ACHN (cell line): Measurements from ENCODE around the gene ACTR10.
"Not testable (repeated sequence)": the region's sequence is repeated elsewhere in the genome, so short reads cannot be mapped to it uniquely, and the experiment has no call there.

Experiments used
- DNase-seq: peaks from one replicate; pipeline ENCODE4 v3.0.0-alpha.2; 2015
- in situ Hi-C: cut with HindIII; loops from 2 replicates; pipeline ENCODE4 v1.10.0; 2017; ENCODE audit warnings: low sequenced_read_pairs, low pct_ligation_motif_present, low pct_unique_long_range_greater_than_20kb

Gene ACTR10

GRCh38 chr14:58213176-58213575, 13.2 kb downstream of the ACTR10 start:
- no peak for DNase-seq
- in situ Hi-C loops, result no loop called here

- in situ Hi-C loops, result no loop called here
- DNase-seq, result no peak
Measured at GRCh38 chr14:58215191-58215914, 15.4 kb downstream of the ACTR10 start.

DNA sequence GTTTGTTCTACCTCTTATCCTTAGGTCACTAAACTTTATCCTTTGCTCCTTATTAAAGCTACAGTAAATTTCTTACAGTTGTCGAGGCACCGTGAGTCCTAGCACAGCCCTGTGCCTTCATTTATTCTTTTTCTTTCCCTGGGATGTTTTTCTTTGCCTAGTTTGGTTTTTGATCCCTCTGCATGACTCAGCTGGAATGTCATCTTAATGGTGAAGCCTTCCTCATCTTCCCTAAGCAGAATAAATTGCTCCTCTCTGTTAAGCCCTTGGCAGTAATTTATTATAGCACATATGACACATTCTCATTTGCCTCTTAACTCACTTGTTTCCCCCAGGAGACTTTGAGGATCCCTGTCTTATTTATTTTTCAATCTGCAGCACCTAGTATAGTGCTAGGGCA, 16.6 kb downstream of the ACTR10 start:
- in situ Hi-C loops, result no loop called here
- peak; percentile 17 for DNase-seq

DNA sequence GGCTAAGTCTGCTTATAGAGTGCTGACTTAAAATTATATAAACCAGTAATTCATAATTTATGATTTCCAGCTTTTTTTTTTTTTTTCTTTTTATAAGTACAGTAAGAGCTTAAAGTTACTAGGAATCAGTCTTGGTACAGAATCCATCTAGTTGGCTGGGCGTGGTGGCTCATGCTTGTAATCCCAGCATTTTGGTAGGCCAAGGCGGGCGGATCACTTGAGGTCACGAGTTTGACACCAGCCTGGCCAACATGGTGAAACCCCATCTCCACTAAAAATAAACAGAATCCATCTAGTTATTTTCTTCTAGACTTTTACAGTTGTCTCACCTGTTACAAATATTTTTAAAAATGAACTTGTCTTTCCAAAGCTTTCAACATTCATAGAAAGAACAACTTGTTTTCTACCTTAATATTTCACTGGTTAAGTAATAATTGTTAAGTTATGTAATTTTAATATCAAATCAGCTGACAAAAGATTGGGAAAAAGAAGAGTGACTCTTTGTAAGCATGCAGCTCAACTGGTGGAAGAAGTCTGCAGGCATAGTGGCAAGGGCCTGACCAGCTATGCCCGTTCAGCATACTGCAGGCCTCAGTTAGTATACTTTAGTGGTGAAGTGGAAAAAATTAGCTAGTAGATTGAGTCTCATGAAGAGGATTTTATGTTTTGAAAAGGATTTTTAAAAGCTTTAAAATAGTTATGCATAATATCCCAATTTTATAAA, 27.3 kb downstream of the ACTR10 start:
- no peak for DNase-seq
- in situ Hi-C loops, result no loop called here

- DNase-seq, result peak; percentile 29
- in situ Hi-C loops, result no loop called here
Measured at GRCh38 chr14:58238252-58239243, 38.6 kb downstream of the ACTR10 start.

- DNase-seq, result peak; percentile 64
- in situ Hi-C loops, result no loop called here
Measured at GRCh38 chr14:58239244-58240195, 39.6 kb downstream of the ACTR10 start.

DNA sequence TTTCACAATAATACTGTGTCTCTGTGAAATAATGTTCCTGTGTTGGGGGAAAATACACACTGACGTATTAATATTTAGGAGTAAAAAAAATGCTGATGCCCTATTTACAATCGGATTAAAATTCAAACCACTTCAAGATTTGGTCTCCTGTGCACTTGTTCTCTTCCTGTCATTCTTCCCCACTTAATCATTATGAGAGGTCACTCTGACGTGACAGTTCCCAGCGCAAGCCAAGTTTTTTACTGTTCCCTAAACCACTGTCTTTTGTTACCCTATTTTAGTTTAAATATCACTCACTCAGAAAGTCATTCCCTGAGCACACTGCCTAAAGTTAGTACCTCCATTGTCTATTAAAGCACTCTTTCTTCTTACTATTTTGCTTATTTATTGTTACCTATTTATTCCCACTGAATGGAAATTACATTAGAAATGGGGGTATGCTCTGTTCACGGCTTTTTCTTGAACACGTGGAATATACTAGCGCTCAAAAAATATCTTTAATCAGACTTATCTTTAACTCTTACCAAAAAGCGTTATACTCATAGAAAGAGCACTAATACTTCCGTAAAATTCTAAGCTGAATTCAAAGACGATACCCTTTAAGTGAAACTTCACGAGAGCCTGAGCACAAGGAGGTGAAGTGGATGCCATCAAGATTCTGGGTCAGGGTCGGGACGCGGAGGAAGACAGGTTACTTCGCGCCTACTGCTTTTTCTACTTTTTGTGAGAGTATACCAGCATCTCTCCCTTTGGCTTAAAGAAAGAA, 44.0 kb downstream of the ACTR10 start:
- peak; percentile 81 for DNase-seq
- in situ Hi-C loops, result no loop called here

DNA sequence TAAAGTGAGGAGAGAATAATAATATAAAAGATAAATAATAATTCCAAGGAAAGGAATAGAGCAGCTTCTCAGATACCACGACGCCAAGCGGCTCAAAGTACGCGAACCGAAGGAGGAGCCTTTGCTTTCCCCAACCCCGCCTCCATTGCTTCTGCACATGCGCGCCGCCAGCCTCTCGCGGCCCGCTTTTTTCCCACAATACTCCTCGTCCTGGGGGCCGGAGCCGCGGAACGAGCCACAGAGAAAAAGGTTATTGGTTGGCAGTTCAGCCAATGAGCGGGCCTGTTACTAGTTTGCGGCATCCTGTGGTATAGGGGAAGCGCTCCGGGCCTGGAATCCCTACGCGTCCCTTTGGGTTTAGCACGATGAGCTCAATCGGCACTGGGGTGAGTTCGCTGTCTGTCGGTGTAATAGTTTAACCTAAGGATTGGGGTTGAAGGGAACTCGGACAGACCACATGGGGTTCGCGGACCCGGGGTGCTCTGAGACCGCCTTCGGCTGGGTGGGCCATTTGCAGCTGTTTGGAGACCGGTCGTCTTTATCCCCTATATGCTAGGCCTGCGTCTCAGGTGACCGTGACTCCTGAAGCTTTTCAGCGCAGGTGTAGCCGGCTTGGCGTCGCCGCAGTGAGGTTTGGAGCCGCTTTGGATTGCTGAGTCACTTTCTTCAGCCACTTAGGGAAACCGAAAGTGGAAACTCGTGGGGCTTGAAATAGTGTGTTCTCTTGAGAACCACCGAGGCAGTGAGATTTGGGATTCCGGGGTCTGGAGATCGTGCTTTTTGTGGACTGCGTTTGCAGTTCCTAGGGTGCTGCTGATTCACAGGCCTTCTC, 44.8 kb downstream of the ACTR10 start, which contains the start of gene PSMA3:
TSS of gene PSMA3 (plus strand) at position 288 of the 832 bp plus-strand sequence. CDS start at position 366, 78 bp downstream.
- DNase-seq, result peak; percentile 97
- in situ Hi-C loops, result no loop called here

- in situ Hi-C loops, result no loop called here
- DNase-seq, result no peak
Measured at GRCh38 chr14:58245562-58245961, 45.6 kb downstream of the ACTR10 start.

DNA sequence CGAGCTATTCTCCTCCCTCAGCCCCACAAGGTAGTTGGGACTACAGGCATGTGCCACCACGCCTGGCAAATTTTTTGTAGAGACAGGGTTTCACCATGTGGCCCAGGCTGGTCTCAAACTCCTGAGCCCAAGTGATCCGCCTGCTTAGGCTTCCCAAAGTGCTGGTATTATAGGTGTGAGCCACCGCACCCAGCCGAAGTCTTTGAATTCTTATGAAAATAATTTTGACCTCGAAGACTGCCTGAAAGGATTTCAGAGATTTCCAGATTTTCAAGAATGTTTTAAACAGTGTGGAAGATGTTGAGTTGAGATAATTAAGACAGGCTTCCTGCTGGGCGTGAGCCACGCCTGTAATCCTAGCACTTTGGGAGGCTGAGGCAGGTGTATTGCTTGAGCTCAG, 49.7 kb downstream of the ACTR10 start:
- no peak for DNase-seq
- in situ Hi-C loops, result no loop called here

- in situ Hi-C loops, result no loop called here
- DNase-seq, result no peak
Measured at GRCh38 chr14:58258156-58258555, 58.2 kb downstream of the ACTR10 start.

- DNase-seq, in situ Hi-C loops: not testable (repeated sequence)
Measured at GRCh38 chr14:58262005-58262404, 62.1 kb downstream of the ACTR10 start.

DNA sequence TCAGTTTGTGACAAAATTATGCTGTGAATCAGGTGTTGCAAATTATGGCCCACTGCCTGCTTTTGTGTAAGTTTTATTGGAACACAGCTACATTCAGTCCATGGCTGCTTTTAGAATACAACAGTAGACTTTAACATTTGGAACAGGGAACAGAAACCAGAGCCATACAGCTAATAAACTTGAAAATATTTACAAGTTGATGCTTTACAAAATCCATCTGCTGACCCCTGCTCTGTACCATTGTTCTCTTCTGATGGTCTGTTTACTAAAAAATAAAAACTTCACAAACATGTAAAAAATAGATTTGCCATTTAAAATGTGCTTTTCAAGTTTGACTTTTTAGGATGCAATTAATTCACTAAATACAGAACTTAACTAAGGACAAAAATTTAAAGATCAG, 65.5 kb downstream of the ACTR10 start:
- no peak for DNase-seq
- in situ Hi-C loops, result no loop called here

- in situ Hi-C loops, result no loop called here
- no peak for DNase-seq
Measured at GRCh38 chr14:58270628-58271027, 70.7 kb downstream of the ACTR10 start.

DNA sequence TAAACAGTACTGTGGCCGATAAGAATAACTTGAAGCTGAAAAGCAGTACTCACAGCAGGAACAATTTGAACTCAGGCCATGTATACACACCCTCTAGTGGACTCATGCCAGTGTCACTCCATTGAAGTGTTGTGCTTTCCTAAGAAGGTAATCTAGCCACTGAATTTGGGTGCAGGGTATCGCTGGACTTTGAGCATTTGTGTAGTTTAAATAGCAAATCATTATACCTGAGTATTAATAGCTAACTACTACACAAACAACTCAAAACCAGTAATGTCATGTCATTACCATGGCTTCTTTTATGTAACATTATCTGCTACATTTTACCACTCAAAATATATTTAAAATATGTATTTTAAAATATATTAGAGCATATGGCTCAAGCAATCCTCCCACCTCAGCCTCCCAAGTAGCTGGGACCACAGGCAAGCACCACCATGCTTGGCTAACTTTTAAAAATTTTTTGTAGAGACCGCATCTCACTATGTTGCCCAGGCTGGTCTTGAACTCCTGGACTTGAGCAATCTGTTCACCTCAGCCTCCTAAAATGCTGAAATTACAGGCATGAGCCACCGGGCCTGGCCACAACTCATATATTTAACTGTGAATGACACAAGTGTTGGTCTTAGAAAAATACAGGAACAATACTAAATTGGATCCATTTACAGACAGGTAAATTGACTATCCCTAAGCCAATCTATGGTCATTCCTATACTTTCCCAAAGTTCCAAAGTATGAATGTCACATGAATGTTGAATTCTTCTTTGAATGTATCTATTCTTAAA, 72.8 kb downstream of the ACTR10 start:
- DNase-seq, result peak; percentile 31
- in situ Hi-C loops, result no loop called here

DNA sequence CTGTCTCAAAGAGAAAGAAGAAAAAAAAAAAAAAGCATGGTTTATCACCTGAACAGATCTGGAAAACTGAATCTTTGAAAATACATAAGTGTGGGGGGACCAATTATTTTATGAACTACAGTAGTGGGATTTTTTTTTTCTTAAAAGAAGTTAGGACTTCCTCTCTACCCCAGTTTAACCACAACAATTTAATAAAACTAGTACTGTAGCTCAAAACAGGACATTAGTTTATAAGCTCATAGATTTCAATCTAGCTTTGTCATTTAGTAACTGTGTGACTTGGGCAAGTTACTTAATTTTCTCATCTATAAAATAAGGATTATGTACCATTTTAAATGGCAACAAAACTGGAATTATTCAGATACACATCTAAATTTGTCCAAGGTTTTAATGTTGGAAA, 74.9 kb downstream of the ACTR10 start:
- in situ Hi-C loops, result no loop called here
- DNase-seq, result no peak
